ENCODE measurements around the gene MYOZ1.

Gene MYOZ1

GRCh38 chr10:73593110-73593509 is 48.2 kb downstream of the MYOZ1 start:
- H3K27ac ChIP-seq (ENCODE audit: low read length) = no peak overlapping the region
- no peaks in the 10 kb centered on the region for H3K4me1 ChIP-seq (ENCODE audit: control insufficient read depth, insufficient read depth, low read length)
- H3K9ac ChIP-seq (ENCODE audit: low read length in 2 of 2) = no peak overlapping the region
- no peaks in the 10 kb centered on the region for H3K27me3 ChIP-seq (ENCODE audit: control insufficient read depth in 1 of 2, insufficient read depth in 2 of 2, low read length in 2 of 2)
- no peaks in the 10 kb centered on the region for H3K36me3 ChIP-seq (ENCODE audit: control insufficient read depth in 2 of 2, insufficient read depth in 2 of 2, low read length in 2 of 2)
- no peaks in the 10 kb centered on the region for H3K9me3 ChIP-seq (ENCODE audit: control insufficient read depth in 2 of 2, low read length in 2 of 2)
- H3K4me3 ChIP-seq (ENCODE audit: low read length in 2 of 2) = no peak overlapping the region

- Histone ChIP-seq H3K4me3 (ENCODE audit: low read length in 2 of 2) (no peak overlapping the region), H3K9me3 (ENCODE audit: control insufficient read depth in 2 of 2, low read length in 2 of 2) (no peaks in the 10 kb centered on the region), H3K36me3 (ENCODE audit: control insufficient read depth in 2 of 2, insufficient read depth in 2 of 2, low read length in 2 of 2) (no peaks in the 10 kb centered on the region), H3K27ac (ENCODE audit: low read length) (no peak overlapping the region), H3K9ac (ENCODE audit: low read length in 2 of 2) (no peak overlapping the region), H3K27me3 (ENCODE audit: control insufficient read depth in 1 of 2, insufficient read depth in 2 of 2, low read length in 2 of 2) (no peaks in the 10 kb centered on the region), H3K4me1 (ENCODE audit: control insufficient read depth, insufficient read depth, low read length) (no peaks in the 10 kb centered on the region)
Measured at GRCh38 chr10:73591935-73592699, 49.2 kb downstream of the MYOZ1 start.

- Histone ChIP-seq H3K36me3 (ENCODE audit: control insufficient read depth in 2 of 2, insufficient read depth in 2 of 2, low read length in 2 of 2) (no peaks in the 10 kb centered on the region), H3K4me3 (ENCODE audit: low read length in 2 of 2) (peak within 1 kb of the TSS in 1 of 2 donors; percentile 31), H3K9me3 (ENCODE audit: control insufficient read depth in 2 of 2, low read length in 2 of 2) (no peaks in the 10 kb centered on the region), H3K4me1 (ENCODE audit: control insufficient read depth, insufficient read depth, low read length) (no peaks in the 10 kb centered on the region), H3K27me3 (ENCODE audit: control insufficient read depth in 1 of 2, insufficient read depth in 2 of 2, low read length in 2 of 2) (no peaks in the 10 kb centered on the region), H3K27ac (ENCODE audit: low read length) (no peak within 1 kb of the TSS), H3K9ac (ENCODE audit: low read length in 2 of 2) (no peak within 1 kb of the TSS)
Measured at GRCh38 chr10:73590881-73591799, 50.1 kb downstream of the MYOZ1 start, which contains the start of gene USP54. Gene USP54 (minus strand): TSS chr10:73591342. CDS start chr10:73575658, 15,684 bp downstream.

GRCh38 chr10:73589563-73590126 is 51.6 kb downstream of the MYOZ1 start:
- no peaks in the 10 kb centered on the region for H3K36me3 ChIP-seq (ENCODE audit: control insufficient read depth in 2 of 2, insufficient read depth in 2 of 2, low read length in 2 of 2)
- H3K27ac ChIP-seq (ENCODE audit: low read length) = no peak overlapping the region
- H3K9ac ChIP-seq (ENCODE audit: low read length in 2 of 2) = no peak overlapping the region
- peaks cover 0 to 2% of the 10 kb centered on the region in 2 donors for H3K9me3 ChIP-seq (ENCODE audit: control insufficient read depth in 2 of 2, low read length in 2 of 2)
- no peak overlapping the region for H3K4me3 ChIP-seq (ENCODE audit: low read length in 2 of 2)
- no peaks in the 10 kb centered on the region for H3K27me3 ChIP-seq (ENCODE audit: control insufficient read depth in 1 of 2, insufficient read depth in 2 of 2, low read length in 2 of 2)
- no peaks in the 10 kb centered on the region for H3K4me1 ChIP-seq (ENCODE audit: control insufficient read depth, insufficient read depth, low read length)

GRCh38 chr10:73588656-73589055 is 52.6 kb downstream of the MYOZ1 start:
- Histone ChIP-seq H3K36me3 (ENCODE audit: control insufficient read depth in 2 of 2, insufficient read depth in 2 of 2, low read length in 2 of 2) (no peaks in the 10 kb centered on the region), H3K4me1 (ENCODE audit: control insufficient read depth, insufficient read depth, low read length) (no peaks in the 10 kb centered on the region), H3K9ac (ENCODE audit: low read length in 2 of 2) (no peak overlapping the region), H3K27ac (ENCODE audit: low read length) (no peak overlapping the region), H3K9me3 (ENCODE audit: control insufficient read depth in 2 of 2, low read length in 2 of 2) (peaks cover 0 to 2% of the 10 kb centered on the region in 2 donors), H3K27me3 (ENCODE audit: control insufficient read depth in 1 of 2, insufficient read depth in 2 of 2, low read length in 2 of 2) (no peaks in the 10 kb centered on the region), H3K4me3 (ENCODE audit: low read length in 2 of 2) (no peak overlapping the region)

GRCh38 chr10:73586583-73586984 is 54.7 kb downstream of the MYOZ1 start:
- H3K9ac ChIP-seq (ENCODE audit: low read length in 2 of 2) = no peak overlapping the region
- H3K4me1 ChIP-seq (ENCODE audit: control insufficient read depth, insufficient read depth, low read length) = no peaks in the 10 kb centered on the region
- H3K4me3 ChIP-seq (ENCODE audit: low read length in 2 of 2) = no peak overlapping the region
- H3K36me3 ChIP-seq (ENCODE audit: control insufficient read depth in 2 of 2, insufficient read depth in 2 of 2, low read length in 2 of 2) = no peaks in the 10 kb centered on the region
- no peaks in the 10 kb centered on the region for H3K27me3 ChIP-seq (ENCODE audit: control insufficient read depth in 1 of 2, insufficient read depth in 2 of 2, low read length in 2 of 2)
- H3K27ac ChIP-seq (ENCODE audit: low read length) = peak overlapping the region; percentile 31
- H3K9me3 ChIP-seq (ENCODE audit: control insufficient read depth in 2 of 2, low read length in 2 of 2) = peaks cover 0 to 2% of the 10 kb centered on the region in 2 donors

- Histone ChIP-seq H3K36me3 (ENCODE audit: control insufficient read depth in 2 of 2, insufficient read depth in 2 of 2, low read length in 2 of 2) (no peaks in the 10 kb centered on the region), H3K4me3 (ENCODE audit: low read length in 2 of 2) (no peak overlapping the region), H3K27ac (ENCODE audit: low read length) (no peak overlapping the region), H3K27me3 (ENCODE audit: control insufficient read depth in 1 of 2, insufficient read depth in 2 of 2, low read length in 2 of 2) (no peaks in the 10 kb centered on the region), H3K9me3 (ENCODE audit: control insufficient read depth in 2 of 2, low read length in 2 of 2) (peaks cover 0 to 2% of the 10 kb centered on the region in 2 donors), H3K9ac (ENCODE audit: low read length in 2 of 2) (no peak overlapping the region), H3K4me1 (ENCODE audit: control insufficient read depth, insufficient read depth, low read length) (no peaks in the 10 kb centered on the region)
Measured at GRCh38 chr10:73585327-73585726, 55.9 kb downstream of the MYOZ1 start.

GRCh38 chr10:73584737-73585136 is 56.5 kb downstream of the MYOZ1 start:
- Histone ChIP-seq H3K27me3 (ENCODE audit: control insufficient read depth in 1 of 2, insufficient read depth in 2 of 2, low read length in 2 of 2) (no peaks in the 10 kb centered on the region), H3K9ac (ENCODE audit: low read length in 2 of 2) (no peak overlapping the region), H3K9me3 (ENCODE audit: control insufficient read depth in 2 of 2, low read length in 2 of 2) (peaks cover 0 to 2% of the 10 kb centered on the region in 2 donors), H3K27ac (ENCODE audit: low read length) (no peak overlapping the region), H3K4me1 (ENCODE audit: control insufficient read depth, insufficient read depth, low read length) (no peaks in the 10 kb centered on the region), H3K4me3 (ENCODE audit: low read length in 2 of 2) (no peak overlapping the region), H3K36me3 (ENCODE audit: control insufficient read depth in 2 of 2, insufficient read depth in 2 of 2, low read length in 2 of 2) (no peaks in the 10 kb centered on the region)

GRCh38 chr10:73581918-73582317 is 59.4 kb downstream of the MYOZ1 start:
- H3K4me3 ChIP-seq (ENCODE audit: low read length in 2 of 2) = no peak overlapping the region
- H3K9ac ChIP-seq (ENCODE audit: low read length in 2 of 2) = no peak overlapping the region
- H3K36me3 ChIP-seq (ENCODE audit: control insufficient read depth in 2 of 2, insufficient read depth in 2 of 2, low read length in 2 of 2) = no peaks in the 10 kb centered on the region
- H3K27me3 ChIP-seq (ENCODE audit: control insufficient read depth in 1 of 2, insufficient read depth in 2 of 2, low read length in 2 of 2) = no peaks in the 10 kb centered on the region
- no peak overlapping the region for H3K27ac ChIP-seq (ENCODE audit: low read length)
- H3K9me3 ChIP-seq (ENCODE audit: control insufficient read depth in 2 of 2, low read length in 2 of 2) = peaks cover 0 to 2% of the 10 kb centered on the region in 2 donors
- peaks cover 12% of the 10 kb centered on the region for H3K4me1 ChIP-seq (ENCODE audit: control insufficient read depth, insufficient read depth, low read length)

All from stomach smooth muscle (tissue), 2 donors.